OCI-LY3 (cell line): ENCODE data around the gene KLF7.

Experiments used
- H2AFZ ChIP-seq: fragments of 200-600, 300-600 bp; shearing (Covaris generic); 2 replicates; pipeline ENCODE4 v1.6.0; 2014; ENCODE audit warnings: antibody characterized with exemption, low read depth, low read length
- H3K27ac ChIP-seq: fragments of 200-600, 300-600 bp; sonication (generic); 2 replicates; pipeline ENCODE4 v1.5.1; 2014; ENCODE audit warnings: mild to moderate bottlenecking, low read length, moderate library complexity, mixed read lengths
- H3K27me3 ChIP-seq: fragments of 200-600, 300-600 bp; sonication (generic); 2 replicates; pipeline ENCODE4 v1.6.1; 2014; ENCODE audit warnings: low read depth, low read length, mixed read lengths
- H3K36me3 ChIP-seq: fragments of 200-600, 300-600 bp; sonication (generic); replicated peaks from 2 replicates; pipeline ENCODE3; 2014; ENCODE audit warnings: low read depth, low read length, mixed read lengths
- H3K4me1 ChIP-seq: fragments of 300-600, 200-600 bp; sonication (generic); 2 replicates; pipeline ENCODE4 v1.6.1; 2014; ENCODE audit warnings: low read length, mixed read lengths
- H3K4me2 ChIP-seq: fragments of 200-600, 300-600 bp; sonication (generic); 2 replicates; pipeline ENCODE4 v1.6.1; 2014; ENCODE audit warnings: low read length, mixed read lengths
- H3K4me3 ChIP-seq: fragments of 300-600, 200-600 bp; sonication (generic); 2 replicates; pipeline ENCODE4 v1.5.1; 2014; ENCODE audit warnings: antibody characterized with exemption, mild to moderate bottlenecking, low read length, moderate library complexity
- H3K79me2 ChIP-seq: fragments of 300-600, 200-600 bp; shearing (Covaris generic); 2 replicates; pipeline ENCODE4 v1.6.1; 2014; ENCODE audit warnings: mild to moderate bottlenecking, low read length, mixed read lengths
- H3K9ac ChIP-seq: fragments of 300-600, 200-600 bp; shearing (Covaris generic); 2 replicates; pipeline ENCODE4 v1.6.0; 2014; ENCODE audit warnings: mild to moderate bottlenecking, low read length, moderate library complexity
- H3K9me3 ChIP-seq: fragments of 200-600, 300-600 bp; shearing (Covaris generic); 2 replicates; pipeline ENCODE4 v1.6.1; 2014; ENCODE audit warnings: low read length, mixed read lengths; ENCODE audit not compliant: insufficient read depth
- H4K20me1 ChIP-seq: fragments of 200-600, 300-600 bp; sonication (generic); 2 replicates; pipeline ENCODE4 v1.6.1; 2016; ENCODE audit warnings: low read length, mixed read lengths; ENCODE audit not compliant: insufficient read depth
- CTCF ChIP-seq: fragments of 200-600, 300-600 bp; sonication (generic); IDR thresholded peaks from 2 replicates; pipeline ENCODE4 v1.5.1; 2014; ENCODE audit warnings: antibody characterized with exemption, low read length, low read depth
- EZH2phosphoT487 ChIP-seq: fragments of 200-600 bp; shearing (Covaris generic); IDR thresholded peaks from 2 replicates; pipeline ENCODE4 v1.6.1; 2018; ENCODE audit warnings: antibody characterized with exemption, mixed run types, low read depth

The KLF7 gene

DNA sequence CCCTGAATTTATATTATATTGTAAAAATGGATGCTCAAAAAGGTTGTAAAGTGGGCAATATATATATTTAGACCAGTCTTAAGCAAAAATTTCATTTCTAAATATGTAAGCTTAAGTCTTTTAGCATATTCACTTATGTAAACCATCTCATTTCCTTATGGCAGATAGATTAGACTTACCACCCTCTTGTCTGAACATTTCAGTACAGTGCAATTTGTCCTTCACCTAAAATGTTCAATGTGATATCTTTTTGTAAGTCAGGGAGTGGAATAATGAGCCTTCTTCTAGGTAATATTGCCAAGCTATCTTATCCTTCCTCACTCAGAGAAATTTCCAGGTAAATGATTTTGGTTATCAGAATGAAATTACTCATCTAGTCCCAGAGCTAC, 92.3 kb downstream of the KLF7 start:
- no peaks in the 10 kb centered on the region for H3K4me1 ChIP-seq
- H3K9me3 ChIP-seq = no peaks in the 10 kb centered on the region
- H4K20me1 ChIP-seq = no peaks in the 10 kb centered on the region
- no peak overlapping the region for H3K4me3 ChIP-seq
- H3K79me2 ChIP-seq = no peaks in the 10 kb centered on the region
- no peak for TF ChIP-seq CTCF
- TF ChIP-seq EZH2phosphoT487 = no peak
- H3K4me2 ChIP-seq = no peak overlapping the region
- no peak overlapping the region for H2AFZ ChIP-seq
- H3K27ac ChIP-seq = no peak overlapping the region
- no peak overlapping the region for H3K9ac ChIP-seq
- peaks cover 13% of the 10 kb centered on the region for H3K27me3 ChIP-seq
- H3K36me3 ChIP-seq = no peaks in the 10 kb centered on the region

DNA sequence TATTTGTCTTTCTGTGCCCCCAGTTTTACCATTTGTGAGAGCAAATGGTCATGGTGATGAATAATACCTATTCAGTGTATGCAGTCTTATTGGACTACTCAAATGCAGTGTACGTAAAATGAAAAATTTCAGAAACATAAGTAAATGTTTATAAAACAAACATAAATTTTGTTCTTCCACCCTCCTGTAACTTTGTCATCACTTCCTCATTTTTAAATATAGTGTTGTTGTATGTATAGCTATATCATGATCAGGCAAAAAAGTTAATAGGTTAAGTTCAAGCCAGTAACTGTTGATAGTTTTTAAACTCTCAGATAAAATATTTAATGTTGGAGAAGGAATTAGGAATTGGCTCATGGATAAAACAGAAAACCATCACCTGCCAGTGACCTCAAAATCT, 93.2 kb downstream of the KLF7 start:
- H3K4me2 ChIP-seq = no peak overlapping the region
- no peak overlapping the region for H2AFZ ChIP-seq
- no peaks in the 10 kb centered on the region for H3K36me3 ChIP-seq

DNA sequence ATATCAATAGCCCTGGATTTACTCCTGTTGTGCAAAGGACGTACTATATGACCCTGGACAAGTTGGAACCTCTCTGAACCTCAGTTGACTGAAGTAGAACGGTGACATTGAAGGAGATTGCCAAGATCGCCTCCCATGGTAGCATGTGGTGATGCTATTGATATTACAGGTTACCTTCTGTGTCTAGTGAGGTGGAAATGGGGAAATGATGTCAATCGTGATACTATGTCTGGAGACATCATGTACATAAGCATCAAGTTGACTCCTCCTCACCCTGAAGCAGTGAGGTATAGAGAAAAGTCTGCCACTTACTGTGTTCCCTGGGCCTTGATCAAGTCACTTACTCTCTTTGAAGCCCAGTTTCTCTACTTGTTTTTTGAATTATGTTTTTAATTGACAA, 93.9 kb downstream of the KLF7 start:
- no peaks in the 10 kb centered on the region for H4K20me1 ChIP-seq
- no peak overlapping the region for H3K4me3 ChIP-seq
- TF ChIP-seq CTCF = no peak
- no peaks in the 10 kb centered on the region for H3K36me3 ChIP-seq
- H3K4me2 ChIP-seq = no peak overlapping the region
- H3K9me3 ChIP-seq = no peaks in the 10 kb centered on the region
- no peak overlapping the region for H2AFZ ChIP-seq
- no peaks in the 10 kb centered on the region for H3K4me1 ChIP-seq
- no peaks in the 10 kb centered on the region for H3K79me2 ChIP-seq
- H3K9ac ChIP-seq = no peak overlapping the region
- peaks cover 13% of the 10 kb centered on the region for H3K27me3 ChIP-seq
- H3K27ac ChIP-seq = no peak overlapping the region

More for the DNA sequence above, 93.2 kb downstream of the KLF7 start:
- no peak for TF ChIP-seq EZH2phosphoT487
- TF ChIP-seq CTCF = no peak
- Histone ChIP-seq H4K20me1 (no peaks in the 10 kb centered on the region), H3K9ac (no peak overlapping the region), H3K4me1 (no peaks in the 10 kb centered on the region), H3K9me3 (no peaks in the 10 kb centered on the region), H3K79me2 (no peaks in the 10 kb centered on the region), H3K4me3 (no peak overlapping the region), H3K27me3 (peaks cover 13% of the 10 kb centered on the region), H3K27ac (no peak overlapping the region)

GRCh38 chr2:207067473-207067872, 98.3 kb downstream of the KLF7 start:
- no peak for TF ChIP-seq EZH2phosphoT487
- no peak for TF ChIP-seq CTCF
- Histone ChIP-seq H3K36me3 (no peaks in the 10 kb centered on the region), H3K4me3 (no peak overlapping the region), H3K27ac (no peak overlapping the region), H3K9ac (no peak overlapping the region), H3K9me3 (no peaks in the 10 kb centered on the region), H3K4me2 (no peak overlapping the region), H3K4me1 (no peaks in the 10 kb centered on the region), H4K20me1 (no peaks in the 10 kb centered on the region), H3K27me3 (peaks cover 4% of the 10 kb centered on the region), H3K79me2 (no peaks in the 10 kb centered on the region), H2AFZ (no peak overlapping the region)
